SK-N-SH (cell line): ENCODE results near the gene AMD1. TPM values are rescaled to one million over a fixed set of nuclear protein-coding genes. Genes with fewer than 3 reads are reported as not detected.
A peak's percentile ranks its signal among the peaks of the same experiment; 100 is the strongest.

Experiments
- CTCF ChIA-PET: fragments of 300-600, 350-600 bp; formaldehyde crosslinking; extraction: SDS; loops from one replicate; lab custom pipeline; 2021; lab: Yijun Ruan, JAX
- POLR2A ChIA-PET: fragments of 350-600 bp; sonication (Branson Sonifier 250); formaldehyde crosslinking; extraction: SDS; loops from one replicate; lab custom pipeline; 2020; ENCODE audit warnings: antibody characterized with exemption, inconsistent platforms; lab: Yijun Ruan, JAX
- DNase-seq: peaks from one replicate; pipeline ENCODE4 v3.0.0; 2012
- H2AFZ ChIP-seq: fragments of 200-600 bp; sonication (generic); 2 replicates; pipeline ENCODE4 v1.8.1; 2016; ENCODE audit warnings: antibody characterized with exemption, mild to moderate bottlenecking, low read depth
- H3F3A ChIP-seq: fragments of 200-600 bp; sonication (generic); replicated peaks from 2 replicates; pipeline ENCODE3; 2016; ENCODE audit warnings: antibody characterized with exemption, mild to moderate bottlenecking; ENCODE audit not compliant: insufficient read depth
- H3K27ac ChIP-seq, 2 experiments: fragments of 200-500 bp in 1 of 2; fragments of 200-600 bp in 1 of 2; sonication (Bioruptor generic) in 1 of 2; sonication (generic), shearing (Covaris generic) in 1 of 2; 2 replicates each; pipeline versions ENCODE4 v1.5.1 to v1.6.1; 2014 to 2016; ENCODE audit warnings: low read depth in 2 of 2, inconsistent platforms in 1 of 2, low read length in 1 of 2, mild to moderate bottlenecking in 1 of 2, mixed read lengths in 1 of 2
- H3K27me3 ChIP-seq: fragments of 200-600 bp; sonication (generic), shearing (Covaris generic); 2 replicates; pipeline ENCODE4 v1.6.1; 2016; ENCODE audit warnings: mixed run types; ENCODE audit not compliant: insufficient read depth
- H3K36me3 ChIP-seq, 2 experiments: fragments of 200-500 bp in 1 of 2; fragments of 200-600 bp in 1 of 2; sonication (Bioruptor generic) in 1 of 2; sonication (generic) in 1 of 2; replicated peaks in 1 of 2; 2 replicates each; pipeline versions ENCODE3 to v1.5.1; 2014 to 2016; ENCODE audit warnings: low read length in 1 of 2, mild to moderate bottlenecking in 1 of 2; ENCODE audit not compliant: insufficient read depth in 2 of 2, control insufficient read depth in 1 of 2
- H3K4me1 ChIP-seq, 2 experiments: fragments of 200-500 bp in 1 of 2; fragments of 200-600 bp in 1 of 2; sonication (Bioruptor generic) in 1 of 2; sonication (generic), shearing (Covaris generic) in 1 of 2; 2 replicates each; pipeline versions ENCODE4 v1.5.1 to v1.6.1; 2014 to 2016; ENCODE audit warnings: low read depth in 1 of 2, low read length in 1 of 2, mixed run types in 1 of 2; ENCODE audit not compliant: insufficient read depth in 2 of 2, control insufficient read depth in 1 of 2
- H3K4me2 ChIP-seq: fragments of 200-600 bp; sonication (generic), shearing (Covaris generic); 2 replicates; pipeline ENCODE4 v1.6.1; 2017; ENCODE audit warnings: mixed run types
- H3K4me3 ChIP-seq, 2 experiments: fragments of 200-500 bp in 1 of 2; fragments of 200-600 bp in 1 of 2; sonication (Bioruptor generic) in 1 of 2; sonication (generic), shearing (Covaris generic) in 1 of 2; 2 replicates each; pipeline versions ENCODE4 v1.5.1 to v1.8.1; 2014 to 2016; ENCODE audit warnings: low read depth in 2 of 2, inconsistent platforms in 1 of 2, low read length in 1 of 2, mild to moderate bottlenecking in 1 of 2, mixed read lengths in 1 of 2, moderate library complexity in 1 of 2
- H3K79me2 ChIP-seq: fragments of 200-600 bp; sonication (generic); 2 replicates; pipeline ENCODE4 v1.8.1; 2017; ENCODE audit warnings: mild to moderate bottlenecking; ENCODE audit not compliant: insufficient read depth
- H3K9ac ChIP-seq: fragments of 200-600 bp; sonication (generic); 2 replicates; pipeline ENCODE4 v1.6.1; 2017; ENCODE audit warnings: mixed run types
- H3K9me2 ChIP-seq: fragments of 200-600 bp; sonication (generic); 2 replicates; pipeline ENCODE4 v1.6.1; 2017; ENCODE audit warnings: mixed run types
- H3K9me3 ChIP-seq: fragments of 200-600 bp; sonication (generic); 2 replicates; pipeline ENCODE4 v1.6.1; 2017; ENCODE audit warnings: mixed run types, mild to moderate bottlenecking, moderate library complexity
- H4K20me1 ChIP-seq: fragments of 200-600 bp; sonication (generic); 2 replicates; pipeline ENCODE4 v1.6.1; 2017; ENCODE audit warnings: mild to moderate bottlenecking, mixed run types; ENCODE audit not compliant: insufficient read depth
- CHD2 ChIP-seq: fragments of 150-350 bp; IDR thresholded peaks from 2 replicates; pipeline ENCODE4 v1.6.1; 2018; ENCODE audit warnings: low read length; ENCODE audit not compliant: partially characterized antibody
- CTCF ChIP-seq: fragments of 200-600 bp; sonication (generic); IDR thresholded peaks from 2 replicates; pipeline ENCODE4 v1.6.1; 2017; ENCODE audit warnings: antibody characterized with exemption, mild to moderate bottlenecking, moderate library complexity
- ELF1 ChIP-seq: IDR thresholded peaks from 2 replicates; pipeline ENCODE4 v1.4.0; 2012
- EP300 ChIP-seq, 2 experiments: IDR thresholded peaks; 2 replicates each; pipeline versions ENCODE4 v1.4.0 to v1.6.1; 2012; ENCODE audit warnings: borderline replicate concordance in 1 of 2, low read depth in 1 of 2, low read length in 1 of 2
- EZH2phosphoT487 ChIP-seq: fragments of 200-600 bp; sonication (generic); IDR thresholded peaks from 2 replicates; pipeline ENCODE4 v1.6.1; 2017; ENCODE audit warnings: low read depth, mixed run types, mild to moderate bottlenecking, antibody characterized with exemption, moderate library complexity, borderline replicate concordance
- FOXJ3 ChIP-seq: sonication (generic); formaldehyde crosslinking; IDR thresholded peaks from 2 replicates; pipeline ENCODE4 v1.5.1; 2020; ENCODE audit warnings: mild to moderate bottlenecking, missing genetic modification reagents
- FOXM1 ChIP-seq: IDR thresholded peaks from 2 replicates; pipeline ENCODE4 v1.4.0; 2012; ENCODE audit warnings: low read depth, mild to moderate bottlenecking
- GABPA ChIP-seq: IDR thresholded peaks from 2 replicates; pipeline ENCODE4 v1.4.0; 2012; ENCODE audit warnings: low read depth, mild to moderate bottlenecking
- JUND ChIP-seq: IDR thresholded peaks from 2 replicates; pipeline ENCODE4 v1.4.0; 2012
- MXI1 ChIP-seq: IDR thresholded peaks from 2 replicates; pipeline ENCODE4 v1.6.1; 2012; ENCODE audit warnings: mild to moderate bottlenecking, low read depth, low read length, improper control_type of control experiment
- NRF1 ChIP-seq: IDR thresholded peaks from 2 replicates; pipeline ENCODE4 v1.6.1; 2012; ENCODE audit warnings: low read depth, mild to moderate bottlenecking, low read length
- PBX3 ChIP-seq: IDR thresholded peaks from 2 replicates; pipeline ENCODE4; 2012
- REST ChIP-seq: IDR thresholded peaks from 2 replicates; pipeline ENCODE4 v1.6.1; 2012; ENCODE audit warnings: mild to moderate bottlenecking, low read depth, low read length, moderate library complexity
- TCF12 ChIP-seq: IDR thresholded peaks from 2 replicates; pipeline ENCODE4 v1.4.0; 2012
- TEAD4 ChIP-seq: IDR thresholded peaks from 2 replicates; pipeline ENCODE4 v1.4.0; 2012; ENCODE audit warnings: mild to moderate bottlenecking, borderline replicate concordance; ENCODE audit not compliant: insufficient read depth
- USF1 ChIP-seq: IDR thresholded peaks from 2 replicates; pipeline ENCODE4 v1.4.0; 2012; ENCODE audit warnings: low read depth, borderline replicate concordance
- USF2 ChIP-seq: fragments of 150-350 bp; IDR thresholded peaks from 2 replicates; pipeline ENCODE4 v1.6.1; 2017; ENCODE audit warnings: antibody characterized with exemption, low read length, low read depth, borderline replicate concordance
- YY1 ChIP-seq: IDR thresholded peaks from 2 replicates; pipeline ENCODE4 v1.4.0; 2012; ENCODE audit warnings: low read depth, mild to moderate bottlenecking
- WGBS: methylation state at CpG from one replicate; pipeline ENCODE4 v1.1.6; 2017; ENCODE audit warnings: low lambda C conversion rate; 5-methylcytosine and 5-hydroxymethylcytosine counted together
- polyA plus RNA-seq, 3 experiments: library from polyadenylated mRNA; depleted of rRNA; stranded (reverse); fragments of >200 nt; gene quantifications; 2 replicates each; pipeline ENCODE4 v1.2.3, GENCODE V29; 2012
- TF ChIP-seq, protein P1 (sequence below): fragments of 150-350 bp; IDR thresholded peaks from 2 replicates; pipeline ENCODE4 v1.6.1; 2016; ENCODE audit warnings: mild to moderate bottlenecking, low read depth, low read length

AMD1 gene
- polyA plus RNA-seq, 1 of the 3 experiments (the other 2 are of a cell fraction), result 21.1 TPM

- TF ChIP-seq REST (peak; percentile 75), ELF1 (no peak), GABPA (no peak), PBX3 (no peak), USF2 (no peak), NRF1 (peak; percentile 35; the same call in 1 of the 2 replicates), JUND (no peak)
Observed at GRCh38 chr6:110876170-110876773, 1.7 kb downstream of the AMD1 start (continued).

- no peak for DNase-seq
- H3K9me3 ChIP-seq, result no peaks in the 10 kb centered on the region
- H3K4me3 ChIP-seq, result peak overlapping the region; percentile 93
- peaks cover 73% of the 10 kb centered on the region for H3K79me2 ChIP-seq
- 29% methylated on average over 10 of the region's 10 CpGs for whole genome bisulfite sequencing
- peaks cover 63% of the 10 kb centered on the region for H4K20me1 ChIP-seq
- H3K27ac ChIP-seq, result peak overlapping the region; percentile 58 to 92
- peaks cover 0 to 3% of the 10 kb centered on the region in 2 experiments for H3K36me3 ChIP-seq
- no peaks in the 10 kb centered on the region for H3K9me2 ChIP-seq
- no peak overlapping the region for H2AFZ ChIP-seq
- no peaks in the 10 kb centered on the region for H3K27me3 ChIP-seq
- CTCF ChIA-PET, result interaction anchor here (0.6 to 5.2 kb wide), 6 partner anchors 10 to 886 kb away, joined by 3 to 41 read pairs (median 4); no protein-coding TSS in a partner anchor
- peak overlapping the region; percentile 94 for H3K4me2 ChIP-seq
- POLR2A ChIA-PET, result interaction anchor here (0.6 to 4.6 kb wide), 7 partner anchors 9 to 1385 kb away, joined by 3 to 91 read pairs (median 5); partner anchors contain the start of genes CDK19 and GTF3C6
- H3F3A ChIP-seq, result peaks cover 33% of the 10 kb centered on the region
- peaks cover 27 to 28% of the 10 kb centered on the region in 2 experiments; a peak in 3 of 4 replicates for H3K4me1 ChIP-seq
- TF ChIP-seq JUND, result no peak
- TF ChIP-seq, protein P1, sequence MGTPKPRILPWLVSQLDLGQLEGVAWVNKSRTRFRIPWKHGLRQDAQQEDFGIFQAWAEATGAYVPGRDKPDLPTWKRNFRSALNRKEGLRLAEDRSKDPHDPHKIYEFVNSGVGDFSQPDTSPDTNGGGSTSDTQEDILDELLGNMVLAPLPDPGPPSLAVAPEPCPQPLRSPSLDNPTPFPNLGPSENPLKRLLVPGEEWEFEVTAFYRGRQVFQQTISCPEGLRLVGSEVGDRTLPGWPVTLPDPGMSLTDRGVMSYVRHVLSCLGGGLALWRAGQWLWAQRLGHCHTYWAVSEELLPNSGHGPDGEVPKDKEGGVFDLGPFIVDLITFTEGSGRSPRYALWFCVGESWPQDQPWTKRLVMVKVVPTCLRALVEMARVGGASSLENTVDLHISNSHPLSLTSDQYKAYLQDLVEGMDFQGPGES, result no peak
- no peak for TF ChIP-seq YY1
- TF ChIP-seq TEAD4, result no peak
- TF ChIP-seq EZH2phosphoT487, result no peak
- TF ChIP-seq CTCF, result no peak
- no peak for TF ChIP-seq NRF1
- no peak for TF ChIP-seq FOXJ3 (CRISPR knock-in tag)
- TF ChIP-seq TCF12, result no peak
- no peak for TF ChIP-seq FOXM1
- TF ChIP-seq CHD2, result no peak
- TF ChIP-seq EP300 (IDR thresholded peaks at IDR 0.05; ENCODE audit: borderline replicate concordance in 1 of 2, low read depth in 1 of 2, low read length in 1 of 2), result no peak
- no peak for TF ChIP-seq GABPA
- TF ChIP-seq USF1, result no peak
- no peak for TF ChIP-seq ELF1
- no peak for TF ChIP-seq MXI1
- H3K9ac ChIP-seq, result peak overlapping the region; percentile 92
Observed at GRCh38 chr6:110876806-110877564, 2.4 kb downstream of the AMD1 start.
